DOHH2 (cell line): Measurements from ENCODE around the gene OR10T2.
"Not testable (repeated sequence)": the region's sequence is repeated elsewhere in the genome, so short reads cannot be mapped to it uniquely, and the experiment has no call there.

Source experiments
- H3F3A ChIP-seq: fragments of 200-600 bp; sonication (generic), shearing (Covaris generic); 2 replicates; pipeline ENCODE4 v1.6.0; 2016; ENCODE audit warnings: antibody characterized with exemption, mild to moderate bottlenecking; ENCODE audit not compliant: control insufficient read depth, insufficient read depth
- H3K27ac ChIP-seq: fragments of 200-600 bp; sonication (generic); 2 replicates; pipeline ENCODE4 v1.5.1; 2014; ENCODE audit warnings: low read depth, mild to moderate bottlenecking, low read length, moderate library complexity
- H3K27me3 ChIP-seq: fragments of 200-600 bp; sonication (generic); 2 replicates; pipeline ENCODE4 v1.6.1; 2014; ENCODE audit warnings: mild to moderate bottlenecking, low read length, mixed read lengths; ENCODE audit not compliant: control insufficient read depth
- H3K36me3 ChIP-seq: fragments of 200-600 bp; sonication (generic); 2 replicates; pipeline ENCODE4 v1.6.1; 2014; ENCODE audit warnings: mild to moderate bottlenecking, low read length, moderate library complexity, mixed read lengths; ENCODE audit not compliant: control insufficient read depth
- H3K4me1 ChIP-seq: fragments of 200-600 bp; sonication (generic); 2 replicates; pipeline ENCODE4 v1.6.1; 2014; ENCODE audit warnings: mild to moderate bottlenecking, low read length, mixed read lengths; ENCODE audit not compliant: control insufficient read depth
- H3K4me2 ChIP-seq: fragments of 200-600 bp; sonication (generic); 2 replicates; pipeline ENCODE4 v1.6.0; 2014; ENCODE audit warnings: mild to moderate bottlenecking, low read length, moderate library complexity
- H3K4me3 ChIP-seq: fragments of 200-600 bp; sonication (generic); 2 replicates; pipeline ENCODE4 v1.5.1; 2014; ENCODE audit warnings: mild to moderate bottlenecking, low read length, mixed read lengths
- H3K79me2 ChIP-seq: fragments of 200-600 bp; sonication (generic); 2 replicates; pipeline ENCODE4 v1.6.1; 2014; ENCODE audit warnings: mild to moderate bottlenecking, low read length, mixed read lengths; ENCODE audit not compliant: control insufficient read depth
- H3K9me2 ChIP-seq: fragments of 200-600 bp; sonication (generic); replicated peaks from 2 replicates; pipeline ENCODE4 v1.6.1; 2014; ENCODE audit warnings: mild to moderate bottlenecking, low read length, mixed read lengths; ENCODE audit not compliant: control insufficient read depth
- H3K9me3 ChIP-seq: fragments of 200-600 bp; sonication (generic); 2 replicates; pipeline ENCODE4 v1.6.1; 2014; ENCODE audit warnings: antibody characterized with exemption, low read length, mixed read lengths; ENCODE audit not compliant: control insufficient read depth, insufficient read depth
- H4K20me1 ChIP-seq: fragments of 200-600 bp; sonication (generic); 2 replicates; pipeline ENCODE4 v1.6.0; 2014; ENCODE audit warnings: low read depth, mild to moderate bottlenecking, antibody characterized with exemption, low read length, moderate library complexity; ENCODE audit not compliant: control insufficient read depth, insufficient read depth
- EZH2phosphoT487 ChIP-seq: fragments of 200-600 bp; sonication (generic); IDR thresholded peaks from 2 replicates; pipeline ENCODE4 v1.6.1; 2017; ENCODE audit warnings: borderline replicate concordance, mild to moderate bottlenecking, antibody characterized with exemption, low read length, moderate library complexity, mixed read lengths
- TF ChIP-seq, protein P1 (sequence below): fragments of 200-600 bp; sonication (generic); IDR thresholded peaks from one replicate; pipeline ENCODE4 v1.5.1; 2014; ENCODE audit warnings: antibody characterized with exemption, mild to moderate bottlenecking, low read depth, low read length; ENCODE audit not compliant: poor library complexity, severe bottlenecking

The OR10T2 gene

DNA sequence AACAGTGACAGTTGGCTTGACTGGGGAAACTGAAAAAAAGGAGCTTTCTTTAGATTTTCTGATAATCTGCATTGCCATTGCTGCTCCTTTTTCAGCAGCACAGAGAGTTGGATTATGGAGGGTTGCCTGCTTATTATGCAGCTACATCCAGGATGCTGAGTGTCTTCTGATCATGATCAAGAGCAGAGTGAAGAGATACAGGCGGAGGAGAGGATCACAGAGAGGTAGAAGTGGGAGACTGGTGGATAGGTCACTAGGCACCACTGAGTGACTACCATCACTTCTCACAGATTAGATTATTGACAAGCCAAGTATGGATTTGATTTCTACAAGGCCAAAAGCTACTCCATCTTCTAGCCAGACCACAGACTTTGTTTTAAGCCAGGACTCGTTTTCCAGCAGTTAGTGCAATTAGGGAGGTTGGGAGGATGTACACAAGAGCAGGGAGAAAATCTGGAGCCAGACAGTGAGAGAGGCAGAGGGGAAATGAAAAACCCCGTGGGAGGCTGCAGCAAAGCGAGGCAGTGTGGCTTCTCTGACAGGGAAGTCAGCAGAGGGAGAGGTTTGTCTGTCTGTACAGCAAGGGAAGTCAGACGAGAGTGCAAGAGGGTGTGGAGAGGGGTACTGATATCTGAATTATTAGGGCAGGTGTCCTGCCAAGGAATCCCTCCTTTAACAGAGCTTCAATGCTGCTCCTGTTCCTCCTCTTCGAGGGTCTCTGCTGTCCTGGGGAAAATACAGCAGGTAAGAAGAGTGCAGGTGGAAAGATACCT is 45.8 kb downstream of the OR10T2 start, which contains the start of gene CD1E:
TSS of gene CD1E (plus strand) at position 592 of the 773 bp plus-strand sequence. CDS start at position 687, 95 bp downstream.
- Histone ChIP-seq H3K4me2 (no peak within 1 kb of the TSS), H3K9me3 (no peaks in the 10 kb centered on the region), H3K9me2 (no peaks in the 10 kb centered on the region), H3K79me2 (no peaks in the 10 kb centered on the region), H4K20me1 (no peaks in the 10 kb centered on the region), H3K4me1 (no peaks in the 10 kb centered on the region), H3K27me3 (0 out of 2 replicates have a peak, but pooled peaks cover 9% of the 10 kb centered on the region), H3K36me3 (no peaks in the 10 kb centered on the region), H3K27ac (no peak within 1 kb of the TSS), H3F3A (no peaks in the 10 kb centered on the region), H3K4me3 (no peak within 1 kb of the TSS)
- TF ChIP-seq EZH2phosphoT487, result no peak
- TF ChIP-seq, protein P1, sequence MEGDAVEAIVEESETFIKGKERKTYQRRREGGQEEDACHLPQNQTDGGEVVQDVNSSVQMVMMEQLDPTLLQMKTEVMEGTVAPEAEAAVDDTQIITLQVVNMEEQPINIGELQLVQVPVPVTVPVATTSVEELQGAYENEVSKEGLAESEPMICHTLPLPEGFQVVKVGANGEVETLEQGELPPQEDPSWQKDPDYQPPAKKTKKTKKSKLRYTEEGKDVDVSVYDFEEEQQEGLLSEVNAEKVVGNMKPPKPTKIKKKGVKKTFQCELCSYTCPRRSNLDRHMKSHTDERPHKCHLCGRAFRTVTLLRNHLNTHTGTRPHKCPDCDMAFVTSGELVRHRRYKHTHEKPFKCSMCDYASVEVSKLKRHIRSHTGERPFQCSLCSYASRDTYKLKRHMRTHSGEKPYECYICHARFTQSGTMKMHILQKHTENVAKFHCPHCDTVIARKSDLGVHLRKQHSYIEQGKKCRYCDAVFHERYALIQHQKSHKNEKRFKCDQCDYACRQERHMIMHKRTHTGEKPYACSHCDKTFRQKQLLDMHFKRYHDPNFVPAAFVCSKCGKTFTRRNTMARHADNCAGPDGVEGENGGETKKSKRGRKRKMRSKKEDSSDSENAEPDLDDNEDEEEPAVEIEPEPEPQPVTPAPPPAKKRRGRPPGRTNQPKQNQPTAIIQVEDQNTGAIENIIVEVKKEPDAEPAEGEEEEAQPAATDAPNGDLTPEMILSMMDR, result no peak

- not testable (repeated sequence) for H3K36me3 ChIP-seq, H3K27ac ChIP-seq, H4K20me1 ChIP-seq, H3K4me3 ChIP-seq, H3K79me2 ChIP-seq, H3F3A ChIP-seq, H3K4me1 ChIP-seq, H3K9me2 ChIP-seq, H3K4me2 ChIP-seq, H3K27me3 ChIP-seq, H3K9me3 ChIP-seq
These were observed 50.3 kb downstream of the OR10T2 start for GRCh38 chr1:158348946-158349345.
